ENCODE results near the gene FOLR1. TPM values are rescaled to one million over a fixed set of nuclear protein-coding genes. Genes with fewer than 3 reads are reported as not detected.

The FOLR1 gene
- total RNA-seq, 1 experiment from 2014 or later = 4.8 TPM

DNA sequence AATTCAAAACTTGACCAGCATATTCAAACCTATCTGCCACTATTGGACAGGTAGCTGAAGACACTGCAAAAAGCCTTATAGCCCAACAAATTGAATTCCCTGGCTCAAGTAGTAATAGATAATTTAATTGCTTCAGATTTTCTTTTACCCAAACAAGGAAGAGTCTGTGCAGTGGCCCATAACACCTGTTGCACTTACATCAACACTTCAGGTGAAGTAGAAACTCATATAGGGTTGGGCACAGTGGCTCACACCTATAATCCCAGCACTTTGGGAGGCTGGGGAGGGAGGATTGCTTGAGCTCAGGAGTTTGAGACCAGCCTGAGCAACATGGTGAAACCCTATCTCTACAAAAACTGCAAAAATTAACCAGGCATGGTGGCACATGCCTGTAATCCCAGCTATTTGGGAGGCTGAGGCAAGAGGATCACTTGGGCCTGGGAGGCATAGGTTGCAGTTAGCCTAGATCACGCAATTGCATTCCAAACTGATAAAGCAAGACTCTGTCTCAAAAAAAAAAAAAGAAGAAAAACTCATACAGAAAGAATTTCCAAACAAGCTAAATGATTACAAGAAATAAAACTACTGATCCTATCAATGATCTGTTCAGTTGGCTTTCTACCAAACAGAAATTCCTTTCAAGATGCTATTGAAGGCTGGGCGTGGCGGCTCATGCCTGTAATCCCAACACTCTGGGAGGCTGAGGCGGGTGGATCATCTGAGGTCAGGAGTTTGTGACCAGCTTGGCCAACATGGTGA is 47.0 kb upstream of the FOLR1 start:
- POLR2A ChIA-PET = no interaction called here
- no peak for ATAC-seq

More for the DNA sequence above, 47.0 kb upstream of the FOLR1 start:
- no TSS peak for BruUV-seq (replicated peaks)
- Histone ChIP-seq H3K9ac (ENCODE audit: low read length) (no peak overlapping the region), H3K79me2 (ENCODE audit: insufficient read depth, low read length) (no peaks in the 10 kb centered on the region), H3K9me2 (ENCODE audit: insufficient read depth) (no peaks in the 10 kb centered on the region), H3K4me1 (ENCODE audit: control insufficient read depth in 1 of 2, insufficient read depth in 2 of 2, low read length in 2 of 2) (peaks cover 0 to 14% of the 10 kb centered on the region in 2 experiments; a peak in 1 of 4 replicates), H3K4me2 (ENCODE audit: low read length) (no peak overlapping the region), H3K27ac (ENCODE audit: low read depth, low read length) (no peak overlapping the region), H3K9me3 (ENCODE audit: control insufficient read depth in 1 of 2, insufficient read depth in 1 of 2, low read depth in 1 of 2, low read length in 2 of 2) (no peaks in the 10 kb centered on the region), H3K36me3 (ENCODE audit: control insufficient read depth in 1 of 2, insufficient read depth in 2 of 2, low read length in 2 of 2) (no peaks in the 10 kb centered on the region), H3K27me3 (ENCODE audit: insufficient read depth, low read length) (no peaks in the 10 kb centered on the region), H2AFZ (ENCODE audit: low read depth, low read length, poor library complexity, severe bottlenecking) (no peak overlapping the region), H4K20me1 (ENCODE audit: insufficient read depth) (no peaks in the 10 kb centered on the region), H3K4me3 (replicated peaks in 1 of 2; ENCODE audit: low read depth in 1 of 2, low read length in 2 of 2) (no peak overlapping the region)
- no peak for DNase-seq (ENCODE audit: low read depth, low spot score)
- intact Hi-C loops (cut with micrococcal nuclease) = loop anchor here (1.0 kb wide), 1 partner anchor 120 kb away; no protein-coding TSS in a partner anchor
- ChIA-PET RAD21 (ENCODE audit: low non-redundant PET in 1 of 2, low total read pairs in 2 of 2, uncharacterized antibody in 2 of 2, unreplicated experiment in 2 of 2) (interaction anchor here in 1 of 2 experiments (2.1 kb wide), 1 partner anchor 120 kb away, joined by 8 read pairs; no protein-coding TSS in a partner anchor), CTCF (interaction anchor here (0.7 to 2.8 kb wide), 9 partner anchors 8 to 289 kb away, joined by 3 to 30 read pairs (median 3); partner anchors contain the start of genes CLPB and XNDC1N)
- TF ChIP-seq EZH2phosphoT487 (IDR thresholded peaks at IDR 0.05; ENCODE audit: borderline replicate concordance) (no peak), YY1 (IDR thresholded peaks at IDR 0.05; ENCODE audit: extremely low read depth, insufficient replicate concordance, low read depth, low read length) (no peak), POLR2AphosphoS5 (IDR thresholded peaks at IDR 0.05; ENCODE audit: low read depth, low read length) (no peak), JUND (IDR thresholded peaks at IDR 0.05) (no peak), ZNF274 (IDR thresholded peaks at IDR 0.05; ENCODE audit: low read depth, low read length) (no peak), POLR2A (IDR thresholded peaks at IDR 0.05; ENCODE audit: borderline replicate concordance, extremely low read depth, insufficient read depth, insufficient read length) (no peak), SRF (IDR thresholded peaks at IDR 0.05; ENCODE audit: low read depth) (no peak), SP1 (IDR thresholded peaks at IDR 0.05; ENCODE audit: low read depth) (no peak), RAD21 (IDR thresholded peaks at IDR 0.05; ENCODE audit: low read depth) (no peak), ELF1 (IDR thresholded peaks at IDR 0.05; ENCODE audit: borderline replicate concordance, low read depth) (no peak), ZFX (IDR thresholded peaks at IDR 0.05) (no peak), EGR1 (IDR thresholded peaks at IDR 0.05; ENCODE audit: low read depth) (no peak), SIN3A (IDR thresholded peaks at IDR 0.05; ENCODE audit: low read depth) (no peak), CEBPB (IDR thresholded peaks at IDR 0.05; ENCODE audit: low read depth) (no peak), EZH2 (IDR thresholded peaks at IDR 0.05) (no peak)
- TF ChIP-seq, protein P1, sequence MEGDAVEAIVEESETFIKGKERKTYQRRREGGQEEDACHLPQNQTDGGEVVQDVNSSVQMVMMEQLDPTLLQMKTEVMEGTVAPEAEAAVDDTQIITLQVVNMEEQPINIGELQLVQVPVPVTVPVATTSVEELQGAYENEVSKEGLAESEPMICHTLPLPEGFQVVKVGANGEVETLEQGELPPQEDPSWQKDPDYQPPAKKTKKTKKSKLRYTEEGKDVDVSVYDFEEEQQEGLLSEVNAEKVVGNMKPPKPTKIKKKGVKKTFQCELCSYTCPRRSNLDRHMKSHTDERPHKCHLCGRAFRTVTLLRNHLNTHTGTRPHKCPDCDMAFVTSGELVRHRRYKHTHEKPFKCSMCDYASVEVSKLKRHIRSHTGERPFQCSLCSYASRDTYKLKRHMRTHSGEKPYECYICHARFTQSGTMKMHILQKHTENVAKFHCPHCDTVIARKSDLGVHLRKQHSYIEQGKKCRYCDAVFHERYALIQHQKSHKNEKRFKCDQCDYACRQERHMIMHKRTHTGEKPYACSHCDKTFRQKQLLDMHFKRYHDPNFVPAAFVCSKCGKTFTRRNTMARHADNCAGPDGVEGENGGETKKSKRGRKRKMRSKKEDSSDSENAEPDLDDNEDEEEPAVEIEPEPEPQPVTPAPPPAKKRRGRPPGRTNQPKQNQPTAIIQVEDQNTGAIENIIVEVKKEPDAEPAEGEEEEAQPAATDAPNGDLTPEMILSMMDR (IDR thresholded peaks at IDR 0.05 in 2 of 3, conservative IDR thresholded peaks at IDR 0.05 in 1 of 3; ENCODE audit: borderline replicate concordance in 1 of 3, insufficient read depth in 1 of 3, low read depth in 2 of 3, low read length in 2 of 3) = no peak
- TF ChIP-seq, protein P2, sequence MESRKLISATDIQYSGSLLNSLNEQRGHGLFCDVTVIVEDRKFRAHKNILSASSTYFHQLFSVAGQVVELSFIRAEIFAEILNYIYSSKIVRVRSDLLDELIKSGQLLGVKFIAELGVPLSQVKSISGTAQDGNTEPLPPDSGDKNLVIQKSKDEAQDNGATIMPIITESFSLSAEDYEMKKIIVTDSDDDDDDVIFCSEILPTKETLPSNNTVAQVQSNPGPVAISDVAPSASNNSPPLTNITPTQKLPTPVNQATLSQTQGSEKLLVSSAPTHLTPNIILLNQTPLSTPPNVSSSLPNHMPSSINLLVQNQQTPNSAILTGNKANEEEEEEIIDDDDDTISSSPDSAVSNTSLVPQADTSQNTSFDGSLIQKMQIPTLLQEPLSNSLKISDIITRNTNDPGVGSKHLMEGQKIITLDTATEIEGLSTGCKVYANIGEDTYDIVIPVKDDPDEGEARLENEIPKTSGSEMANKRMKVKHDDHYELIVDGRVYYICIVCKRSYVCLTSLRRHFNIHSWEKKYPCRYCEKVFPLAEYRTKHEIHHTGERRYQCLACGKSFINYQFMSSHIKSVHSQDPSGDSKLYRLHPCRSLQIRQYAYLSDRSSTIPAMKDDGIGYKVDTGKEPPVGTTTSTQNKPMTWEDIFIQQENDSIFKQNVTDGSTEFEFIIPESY (IDR thresholded peaks at IDR 0.05; ENCODE audit: extremely low read depth, insufficient replicate concordance, low read length) = no peak

Measured in HCT116 (cell line).